Measurements from ENCODE around the gene UQCRH.
"Not testable (repeated sequence)": the region's sequence is repeated elsewhere in the genome, so short reads cannot be mapped to it uniquely, and the experiment has no call there.

The UQCRH gene

GRCh38 chr1:46363121-46363520 lies 59.6 kb downstream of the UQCRH start:
- Histone ChIP-seq H3K4me3 (ENCODE audit: low read depth in 1 of 2, low read length in 1 of 2) (no peak overlapping the region), H3K4me1 (ENCODE audit: control insufficient read depth in 1 of 2, insufficient read depth in 1 of 2, low read depth in 1 of 2, low read length in 1 of 2) (no peaks in the 10 kb centered on the region), H3K27me3 (no peaks in the 10 kb centered on the region), H3K36me3 (peaks cover 13% of the 10 kb centered on the region), H3K9me3 (no peaks in the 10 kb centered on the region), H3K27ac (no peak overlapping the region)
- TF ChIP-seq, protein P1, sequence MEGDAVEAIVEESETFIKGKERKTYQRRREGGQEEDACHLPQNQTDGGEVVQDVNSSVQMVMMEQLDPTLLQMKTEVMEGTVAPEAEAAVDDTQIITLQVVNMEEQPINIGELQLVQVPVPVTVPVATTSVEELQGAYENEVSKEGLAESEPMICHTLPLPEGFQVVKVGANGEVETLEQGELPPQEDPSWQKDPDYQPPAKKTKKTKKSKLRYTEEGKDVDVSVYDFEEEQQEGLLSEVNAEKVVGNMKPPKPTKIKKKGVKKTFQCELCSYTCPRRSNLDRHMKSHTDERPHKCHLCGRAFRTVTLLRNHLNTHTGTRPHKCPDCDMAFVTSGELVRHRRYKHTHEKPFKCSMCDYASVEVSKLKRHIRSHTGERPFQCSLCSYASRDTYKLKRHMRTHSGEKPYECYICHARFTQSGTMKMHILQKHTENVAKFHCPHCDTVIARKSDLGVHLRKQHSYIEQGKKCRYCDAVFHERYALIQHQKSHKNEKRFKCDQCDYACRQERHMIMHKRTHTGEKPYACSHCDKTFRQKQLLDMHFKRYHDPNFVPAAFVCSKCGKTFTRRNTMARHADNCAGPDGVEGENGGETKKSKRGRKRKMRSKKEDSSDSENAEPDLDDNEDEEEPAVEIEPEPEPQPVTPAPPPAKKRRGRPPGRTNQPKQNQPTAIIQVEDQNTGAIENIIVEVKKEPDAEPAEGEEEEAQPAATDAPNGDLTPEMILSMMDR (IDR thresholded peaks at IDR 0.05), result no peak

DNA sequence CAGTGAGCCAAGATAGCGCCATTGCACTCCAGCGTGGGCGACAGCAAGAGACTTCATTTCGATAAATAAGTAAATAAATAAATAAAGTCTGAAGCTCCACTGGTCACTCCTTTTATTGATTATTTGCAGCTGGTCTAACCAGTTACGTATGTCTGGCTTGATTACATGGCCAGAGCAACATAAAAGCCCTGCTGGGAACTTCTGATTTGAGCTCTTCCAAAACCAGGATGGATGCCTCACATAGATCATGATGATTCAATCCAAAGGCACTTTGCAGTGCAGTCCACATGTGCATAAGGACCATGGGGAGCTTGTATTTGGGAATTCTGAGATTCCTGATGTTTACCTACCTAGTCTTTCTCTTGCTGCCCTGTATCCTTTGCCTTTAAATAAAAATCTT lies 61.1 kb downstream of the UQCRH start:
- Histone ChIP-seq H3K4me3 (ENCODE audit: low read depth in 1 of 2, low read length in 1 of 2) (no peak overlapping the region), H3K36me3 (peaks cover 13% of the 10 kb centered on the region), H3K27me3 (no peaks in the 10 kb centered on the region), H3K27ac (no peak overlapping the region), H3K9me3 (no peaks in the 10 kb centered on the region), H3K4me1 (ENCODE audit: control insufficient read depth in 1 of 2, insufficient read depth in 1 of 2, low read depth in 1 of 2, low read length in 1 of 2) (peaks cover 2% of the 10 kb centered on the region in 2 experiments)
- TF ChIP-seq, protein P1 (IDR thresholded peaks at IDR 0.05), result no peak

DNA sequence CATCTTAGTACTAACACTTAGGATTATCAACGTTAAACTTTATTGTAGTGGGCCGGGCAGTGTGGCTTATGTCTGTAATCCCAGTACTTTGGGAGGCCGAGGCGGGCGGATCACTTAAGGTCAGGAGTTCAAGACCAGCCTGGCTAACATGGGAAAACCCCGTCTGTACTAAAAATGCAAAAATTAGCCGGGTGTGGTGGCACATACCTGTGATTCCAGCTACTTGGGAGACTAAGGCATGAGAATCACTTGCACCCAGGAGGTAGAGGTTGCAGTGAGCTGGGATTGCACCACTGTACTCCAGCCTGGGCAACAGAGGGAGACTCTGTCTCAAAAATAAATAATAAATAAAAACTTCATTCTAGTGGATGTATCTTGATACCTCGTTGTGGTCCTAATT lies 62.3 kb downstream of the UQCRH start:
- not testable (repeated sequence) for H3K4me3 ChIP-seq (ENCODE audit: low read depth in 1 of 2, low read length in 1 of 2); H3K27me3 ChIP-seq; H3K27ac ChIP-seq; H3K9me3 ChIP-seq
- Histone ChIP-seq H3K4me1 (ENCODE audit: control insufficient read depth in 1 of 2, insufficient read depth in 1 of 2, low read depth in 1 of 2, low read length in 1 of 2) (peaks cover 13% of the 10 kb centered on the region in 2 experiments), H3K36me3 (peaks cover 13% of the 10 kb centered on the region)

All from neutrophil (primary cell).